HepG2 (cell line): Measurements from ENCODE around the gene FGF16. TPM values are rescaled to one million over a fixed set of nuclear protein-coding genes. Genes with fewer than 3 reads are reported as not detected.

Source experiments
- ATAC-seq: fragments of 200-7000 bp; cut with Tn5 transposase; 3 replicates; pipeline ENCODE4 v1.9.1; 2020; ENCODE audit warnings: mild to moderate bottlenecking, moderate library complexity
- BruUV-seq: library from RNA; stranded (reverse); fragments of 400-500 nt; replicated peaks from 2 replicates; lab custom pipeline; 2021; lab: Mats Ljungman, UMichigan
- CTCF ChIA-PET: fragments of 300-600 bp; formaldehyde crosslinking; extraction: SDS; loops from one replicate; lab custom pipeline; 2021; ENCODE audit warnings: low total read pairs, inconsistent platforms, low intra/inter-chr PET ratio; lab: Yijun Ruan, JAX
- POLR2A ChIA-PET: fragments of 350-600 bp; sonication (Branson Sonifier 250); formaldehyde crosslinking; loops from one replicate; lab custom pipeline; 2020; ENCODE audit warnings: antibody characterized with exemption, inconsistent platforms; lab: Yijun Ruan, JAX
- DNase-seq: peaks from one replicate; pipeline ENCODE4 v3.0.0-alpha.2; 2015; ENCODE audit warnings: low spot score
- FAIRE-seq: peaks from 3 replicates; lab custom pipeline; 2011; peaks lifted over from hg19 to GRCh38; lab: Jason Lieb, UNC
- H2AFZ ChIP-seq: one replicate; pipeline ENCODE4 v1.6.1; 2011; ENCODE audit warnings: low read length, inconsistent platforms
- H3K27ac ChIP-seq: fragments of 300-600 bp; 3 replicates; pipeline ENCODE4 v1.8.0; 2011; ENCODE audit warnings: mixed run types, mild to moderate bottlenecking, mixed read lengths, low read length, inconsistent platforms; ENCODE audit not compliant: insufficient read depth; ENCODE audit errors: extremely low read length
- H3K27me3 ChIP-seq, 2 experiments: fragments of 200-600 bp in 1 of 2; 2 replicates in 1 of 2; 3 replicates in 1 of 2; pipeline versions ENCODE4 v1.6.0 to v1.8.0; 2011; ENCODE audit warnings: low read length in 2 of 2, mild to moderate bottlenecking in 2 of 2, moderate library complexity in 2 of 2, inconsistent platforms in 1 of 2; ENCODE audit not compliant: insufficient read depth in 2 of 2, control insufficient read depth in 1 of 2
- H3K36me3 ChIP-seq, 2 experiments: fragments of 200-600 bp in 1 of 2; replicated peaks in 1 of 2; 2 replicates in 1 of 2; 3 replicates in 1 of 2; pipeline versions ENCODE4 v1.5.1 to v1.8.0; 2011; ENCODE audit warnings: low read length in 2 of 2, inconsistent platforms in 1 of 2; ENCODE audit not compliant: insufficient read depth in 2 of 2, control insufficient read depth in 1 of 2
- H3K4me1 ChIP-seq: 2 replicates; pipeline ENCODE4 v1.5.1; 2012; ENCODE audit warnings: low read length, inconsistent platforms; ENCODE audit not compliant: insufficient read depth
- H3K4me2 ChIP-seq: 2 replicates; pipeline ENCODE4 v1.6.0; 2011; ENCODE audit warnings: low read depth, low read length, inconsistent platforms
- H3K4me3 ChIP-seq, 3 experiments: fragments of 200-600 bp in 1 of 3; sonication (generic), shearing (Covaris generic) in 1 of 3; replicated peaks in 1 of 3; 2 replicates each; pipeline ENCODE4 v1.5.1; 2011 to 2016; ENCODE audit warnings: low read length in 3 of 3, inconsistent platforms in 2 of 3, low read depth in 2 of 3, mild to moderate bottlenecking in 2 of 3, control low read depth in 1 of 3, mixed read lengths in 1 of 3; ENCODE audit not compliant: insufficient read depth in 1 of 3
- H3K79me2 ChIP-seq: one replicate; pipeline ENCODE4 v1.6.1; 2011; ENCODE audit warnings: low read length, inconsistent platforms; ENCODE audit not compliant: insufficient read depth
- H3K9ac ChIP-seq: 2 replicates; pipeline ENCODE4 v1.6.0; 2011; ENCODE audit warnings: mild to moderate bottlenecking, low read depth, low read length, inconsistent platforms; ENCODE audit not compliant: insufficient read depth
- H3K9me3 ChIP-seq: 2 replicates; pipeline ENCODE4 v1.5.1; 2012; ENCODE audit warnings: mild to moderate bottlenecking, low read length
- H4K20me1 ChIP-seq: 2 replicates; pipeline ENCODE4 v1.6.0; 2011; ENCODE audit warnings: inconsistent platforms, mild to moderate bottlenecking, low read length, moderate library complexity; ENCODE audit not compliant: insufficient read depth
- ELF3 ChIP-seq: IDR thresholded peaks from 2 replicates; pipeline ENCODE4 v1.6.1; 2016; ENCODE audit warnings: missing genetic modification reagents, missing compliant biosample characterization
- FOXK2 ChIP-seq: fragments of 450-650 bp; IDR thresholded peaks from 2 replicates; pipeline ENCODE4 v1.6.1; 2016
- GZF1 ChIP-seq: sonication (generic); formaldehyde crosslinking; IDR thresholded peaks from 2 replicates; pipeline ENCODE4 v1.5.1; 2020; ENCODE audit warnings: mild to moderate bottlenecking, missing genetic modification reagents
- PPARG ChIP-seq: conservative IDR thresholded peaks from 2 replicates; pipeline ENCODE4 v1.6.1; 2016; ENCODE audit warnings: missing biosample characterization, missing genetic modification reagents
- PRMT3 ChIP-seq: sonication (generic); formaldehyde crosslinking; IDR thresholded peaks from 2 replicates; pipeline ENCODE4 v1.8.1; 2022; ENCODE audit warnings: low read depth, mild to moderate bottlenecking, moderate library complexity, missing genetic modification reagents, borderline replicate concordance
- RBM22 ChIP-seq: fragments of 200-400 bp; formaldehyde crosslinking; optimal IDR thresholded peaks from 2 replicates; pipeline ENCODE3; 2017; ENCODE audit warnings: mild to moderate bottlenecking, low read length, moderate library complexity
- SIX1 ChIP-seq: sonication (generic); formaldehyde crosslinking; IDR thresholded peaks from 2 replicates; pipeline ENCODE4 v1.4.0; 2020; ENCODE audit warnings: missing genetic modification reagents, borderline replicate concordance
- ZNF567 ChIP-seq: sonication (generic); formaldehyde crosslinking; IDR thresholded peaks from 2 replicates; pipeline ENCODE4 v1.8.1; 2023; ENCODE audit warnings: mild to moderate bottlenecking, missing genetic modification reagents, borderline replicate concordance
- ZNF766 ChIP-seq: sonication (generic); formaldehyde crosslinking; IDR thresholded peaks from 2 replicates; pipeline ENCODE4 v1.5.0; 2020; ENCODE audit warnings: missing genetic modification reagents, borderline replicate concordance
- ZNF775 ChIP-seq: sonication (generic); formaldehyde crosslinking; IDR thresholded peaks from 2 replicates; pipeline ENCODE4 v1.4.0; 2020; ENCODE audit warnings: missing genetic modification reagents, mild to moderate bottlenecking, moderate library complexity, borderline replicate concordance
- WGBS: methylation state at CpG from one replicate; pipeline ENCODE4 v1.1.6; 2017; ENCODE audit warnings: low lambda C conversion rate; 5-methylcytosine and 5-hydroxymethylcytosine counted together
- in situ Hi-C: cut with HindIII; loops from 2 replicates; pipeline ENCODE4 v1.10.0; 2017; ENCODE audit warnings: low pct_unique_long_range_greater_than_20kb; ENCODE audit not compliant: extremely low pct_ligation_motif_present
- intact Hi-C: fragments of 100-400 bp; cut with micrococcal nuclease; formaldehyde crosslinking; loops from one replicate; pipeline ENCODE4 v1.10.0; 2022; ENCODE audit not compliant: unreplicated experiment
- polyA plus RNA-seq, 8 experiments: library from polyadenylated mRNA; depleted of rRNA in 3 of 8; stranded (reverse) in 7 of 8; unstranded in 1 of 8; fragments of >200 nt; fragmentation: Illumina TruSeq in 4 of 8; extraction: Trizol in 4 of 8; gene quantifications; 2 replicates each; pipeline versions ENCODE4 v1.2.1 to v1.2.3, GENCODE V29; 2011 to 2016; ENCODE audit warnings: low read depth in 4 of 8, missing spikeins in 1 of 8, mixed read lengths in 1 of 8; ENCODE audit not compliant: insufficient read depth in 1 of 8
- total RNA-seq, 5 experiments: library from RNA; depleted of rRNA; stranded (reverse); fragments of >200 nt; fragmentation: Illumina TruSeq; extraction: Trizol; gene quantifications; 2 replicates each; pipeline ENCODE4 v1.2.3, GENCODE V29; 2016; ENCODE audit warnings: low read depth in 1 of 5
- TF ChIP-seq, protein P1 (sequence below): sonication (generic); formaldehyde crosslinking; IDR thresholded peaks from 2 replicates; pipeline ENCODE4 v1.4.0; 2020; ENCODE audit warnings: missing genetic modification reagents
- TF ChIP-seq, protein P2 (sequence below): sonication (generic); formaldehyde crosslinking; IDR thresholded peaks from 2 replicates; pipeline ENCODE4 v1.4.0; 2020; ENCODE audit warnings: mild to moderate bottlenecking, low read depth, missing genetic modification reagents

FGF16 gene
- total and polyA plus RNA-seq, 2 of the 13 experiments (the other 11 are each of a cell fraction or from before 2014, with no cell fraction given), result not detected

DNA sequence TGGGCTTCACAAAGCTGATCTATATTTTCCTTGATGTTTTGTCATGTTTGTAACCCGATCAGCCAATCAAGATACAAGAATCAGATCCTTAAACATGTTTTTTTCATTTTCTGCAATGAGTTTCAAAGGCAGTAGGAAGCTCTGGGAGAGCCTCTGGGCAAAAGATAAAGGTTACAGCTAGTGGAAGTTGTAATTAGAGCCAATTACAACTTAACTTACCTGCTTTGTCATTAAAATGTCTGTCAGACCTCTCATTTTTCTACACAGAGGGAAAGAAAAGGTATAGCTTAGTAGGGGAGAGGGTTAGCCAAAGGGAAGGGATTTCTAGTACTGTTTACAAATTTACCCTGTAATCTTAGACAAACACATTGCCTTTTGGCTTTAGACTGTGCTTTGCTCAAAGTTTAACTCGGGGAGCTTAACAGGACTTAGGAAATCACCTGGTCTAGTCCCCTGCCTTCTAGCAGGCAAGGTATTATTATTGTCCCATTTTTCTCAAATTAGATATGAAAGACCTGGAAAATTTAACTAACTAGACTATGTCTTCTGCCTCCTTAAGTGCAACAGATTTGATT is 55.8 kb downstream of the FGF16 start:
- H3K9me3 ChIP-seq, result no peaks in the 10 kb centered on the region
- FAIRE-seq (no peak), DNase-seq (peak; percentile 20), ATAC-seq (no peak; the same call in none of the 3 replicates)
- ChIA-PET CTCF (no interaction called here), POLR2A (no interaction called here)
- H3K4me2 ChIP-seq, result no peak overlapping the region
- intact Hi-C loops (no loop called here), in situ Hi-C loops (no loop called here)
- TF ChIP-seq RBM22, result peak; percentile 13
- TF ChIP-seq, protein P1, sequence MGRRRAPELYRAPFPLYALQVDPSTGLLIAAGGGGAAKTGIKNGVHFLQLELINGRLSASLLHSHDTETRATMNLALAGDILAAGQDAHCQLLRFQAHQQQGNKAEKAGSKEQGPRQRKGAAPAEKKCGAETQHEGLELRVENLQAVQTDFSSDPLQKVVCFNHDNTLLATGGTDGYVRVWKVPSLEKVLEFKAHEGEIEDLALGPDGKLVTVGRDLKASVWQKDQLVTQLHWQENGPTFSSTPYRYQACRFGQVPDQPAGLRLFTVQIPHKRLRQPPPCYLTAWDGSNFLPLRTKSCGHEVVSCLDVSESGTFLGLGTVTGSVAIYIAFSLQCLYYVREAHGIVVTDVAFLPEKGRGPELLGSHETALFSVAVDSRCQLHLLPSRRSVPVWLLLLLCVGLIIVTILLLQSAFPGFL, result no peak
- no peak for TF ChIP-seq ZNF775
- 0 out of 2 replicates have a peak, but pooled peaks have one; percentile 32 for TF ChIP-seq PPARG
- H3K4me3 ChIP-seq, result no peak overlapping the region
- no peaks in the 10 kb centered on the region for H3K27me3 ChIP-seq
- H3K9ac ChIP-seq, result no peak overlapping the region
- H2AFZ ChIP-seq, result no peak overlapping the region
- H3K4me1 ChIP-seq, result no peaks in the 10 kb centered on the region
- H3K36me3 ChIP-seq, result no peaks in the 10 kb centered on the region; a peak in 1 of 5 replicates
- no peaks in the 10 kb centered on the region for H4K20me1 ChIP-seq
- H3K79me2 ChIP-seq, result no peaks in the 10 kb centered on the region
- no peak overlapping the region for H3K27ac ChIP-seq
- TSS peak; percentile 18 for BruUV-seq
- 34% methylated on average over 2 of the region's 2 CpGs for WGBS

DNA sequence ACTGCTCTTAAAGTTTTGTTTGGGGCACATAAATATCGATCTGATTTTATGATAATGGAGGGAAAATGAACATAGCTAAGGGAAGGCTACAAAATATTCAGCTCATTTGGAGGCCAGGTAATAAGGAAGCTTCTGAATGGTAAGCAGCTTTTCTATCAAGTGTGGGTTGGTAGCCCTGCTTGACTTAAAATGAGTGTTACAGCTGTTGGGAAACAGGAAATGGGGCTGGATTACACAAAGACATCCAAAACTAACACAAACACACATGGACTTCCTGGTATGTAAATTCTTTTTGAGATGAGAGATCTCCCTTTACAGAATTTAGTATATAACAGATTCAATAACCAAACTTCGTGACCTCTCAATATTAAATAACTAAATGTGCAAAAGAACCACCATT is 58.0 kb downstream of the FGF16 start:
- no peak overlapping the region for H3K27ac ChIP-seq
- no TSS peak for BruUV-seq
- ChIA-PET POLR2A (no interaction called here), CTCF (no interaction called here)
- intact Hi-C loops (no loop called here), in situ Hi-C loops (no loop called here)
- H3K9ac ChIP-seq, result no peak overlapping the region
- 93% methylated on average over 2 of the region's 2 CpGs for WGBS
- no peaks in the 10 kb centered on the region for H3K9me3 ChIP-seq
- ATAC-seq, result no peak
- H2AFZ ChIP-seq, result no peak overlapping the region
- no peak overlapping the region for H3K4me3 ChIP-seq
- H4K20me1 ChIP-seq, result no peaks in the 10 kb centered on the region
- H3K79me2 ChIP-seq, result no peaks in the 10 kb centered on the region
- TF ChIP-seq FOXK2, result no peak
- TF ChIP-seq PRMT3 (CRISPR knock-in tag), result no peak
- no peak for TF ChIP-seq SIX1 (CRISPR knock-in tag)
- no peak for TF ChIP-seq GZF1 (CRISPR knock-in tag)
- TF ChIP-seq, protein P2, sequence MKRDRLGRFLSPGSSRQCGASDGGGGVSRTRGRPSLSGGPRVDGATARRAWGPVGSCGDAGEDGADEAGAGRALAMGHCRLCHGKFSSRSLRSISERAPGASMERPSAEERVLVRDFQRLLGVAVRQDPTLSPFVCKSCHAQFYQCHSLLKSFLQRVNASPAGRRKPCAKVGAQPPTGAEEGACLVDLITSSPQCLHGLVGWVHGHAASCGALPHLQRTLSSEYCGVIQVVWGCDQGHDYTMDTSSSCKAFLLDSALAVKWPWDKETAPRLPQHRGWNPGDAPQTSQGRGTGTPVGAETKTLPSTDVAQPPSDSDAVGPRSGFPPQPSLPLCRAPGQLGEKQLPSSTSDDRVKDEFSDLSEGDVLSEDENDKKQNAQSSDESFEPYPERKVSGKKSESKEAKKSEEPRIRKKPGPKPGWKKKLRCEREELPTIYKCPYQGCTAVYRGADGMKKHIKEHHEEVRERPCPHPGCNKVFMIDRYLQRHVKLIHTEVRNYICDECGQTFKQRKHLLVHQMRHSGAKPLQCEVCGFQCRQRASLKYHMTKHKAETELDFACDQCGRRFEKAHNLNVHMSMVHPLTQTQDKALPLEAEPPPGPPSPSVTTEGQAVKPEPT (CRISPR knock-in tag), result no peak
- TF ChIP-seq ZNF567 (CRISPR knock-in tag), result no peak
- 0 out of 2 replicates have a peak, but pooled peaks have one; percentile 32 for TF ChIP-seq ELF3 (CRISPR knock-in tag)
- no peak for TF ChIP-seq ZNF766 (CRISPR knock-in tag)
- H3K27me3 ChIP-seq, result no peaks in the 10 kb centered on the region
- H3K4me1 ChIP-seq, result no peaks in the 10 kb centered on the region
- no peaks in the 10 kb centered on the region; a peak in 1 of 5 replicates for H3K36me3 ChIP-seq
- peak; percentile 3 for DNase-seq
- H3K4me2 ChIP-seq, result no peak overlapping the region
- FAIRE-seq, result no peak
